Adrenal gland (tissue), 5 donors: ENCODE measurements around the gene CALM1.

Experiments
- CTCF ChIP-seq, 6 experiments: fragments of 450-650 bp in 4 of 6; fragments of 200-600 bp in 2 of 6; sonication (generic) in 1 of 6; IDR thresholded peaks; 1 replicate in 5 of 6; 2 replicates in 1 of 6; pipeline versions ENCODE4 v1.5.1 to v1.8.0; 2016 to 2021; ENCODE audit warnings: antibody characterized with exemption in 6 of 6, mild to moderate bottlenecking in 2 of 6, moderate library complexity in 1 of 6
- POLR2A ChIP-seq, 2 donors: fragments of 450-650 bp; IDR thresholded peaks; one replicate each; pipeline ENCODE4 v1.6.1; 2017; ENCODE audit warnings: antibody characterized with exemption in 2 of 2, mild to moderate bottlenecking in 2 of 2, moderate library complexity in 1 of 2
- donor health status: DM: no; HTN: no; CAD: no.

- TF ChIP-seq CTCF (IDR thresholded peaks at IDR 0.05) = no peak
- no peak for TF ChIP-seq POLR2A (IDR thresholded peaks at IDR 0.05)
These were observed 55.5 kb downstream of the CALM1 start for GRCh38 chr14:90452366-90452765.
